Neural cell (in vitro differentiated cells): Measurements from ENCODE around the gene GNG5. TPM values are rescaled to one million over a fixed set of nuclear protein-coding genes. Genes with fewer than 3 reads are reported as not detected.
A peak's percentile ranks its signal among the peaks of the same experiment; 100 is the strongest.

Experiments used
- H2AFZ ChIP-seq: fragments of 200-600, 300-800 bp; sonication (generic), shearing (Covaris generic); 2 replicates; pipeline ENCODE4 v1.6.0; 2014; ENCODE audit warnings: low read depth, mild to moderate bottlenecking, antibody characterized with exemption, low read length, moderate library complexity
- H3F3A ChIP-seq: fragments of 200-600 bp; shearing (Covaris generic); 2 replicates; pipeline ENCODE4 v1.6.1; 2016; ENCODE audit warnings: mild to moderate bottlenecking, moderate library complexity, mixed read lengths, antibody characterized with exemption, low read length; ENCODE audit not compliant: insufficient read depth, poor library complexity, severe bottlenecking
- H3K27ac ChIP-seq: fragments of 200-600, 300-800 bp; sonication (generic), shearing (Covaris generic); 2 replicates; pipeline ENCODE4 v1.5.1; 2014; ENCODE audit warnings: mild to moderate bottlenecking, low read length, moderate library complexity
- H3K27me3 ChIP-seq: fragments of 300-800, 200-600 bp; sonication (generic), shearing (Covaris generic); 2 replicates; pipeline ENCODE4 v1.6.0; 2014; ENCODE audit warnings: mild to moderate bottlenecking, low read depth, low read length, moderate library complexity; ENCODE audit not compliant: insufficient read depth
- H3K36me3 ChIP-seq: fragments of 300-800, 200-600 bp; sonication (generic), shearing (Covaris generic); 2 replicates; pipeline ENCODE4 v1.5.1; 2014; ENCODE audit warnings: mild to moderate bottlenecking, antibody characterized with exemption, low read length, moderate library complexity; ENCODE audit not compliant: insufficient read depth
- H3K4me2 ChIP-seq: fragments of 300-800, 200-600 bp; sonication (generic), shearing (Covaris generic); 2 replicates; pipeline ENCODE4 v1.6.0; 2014; ENCODE audit warnings: mild to moderate bottlenecking, low read length
- H3K4me3 ChIP-seq: fragments of 300-800, 200-600 bp; sonication (generic), shearing (Covaris generic); 2 replicates; pipeline ENCODE4 v1.5.1; 2014; ENCODE audit warnings: mild to moderate bottlenecking, low read length, moderate library complexity
- H3K79me2 ChIP-seq: fragments of 200-600 bp; shearing (Covaris generic); replicated peaks from 2 replicates; pipeline ENCODE4 v1.6.0; 2014; ENCODE audit warnings: mild to moderate bottlenecking, low read length, moderate library complexity; ENCODE audit not compliant: insufficient read depth
- H3K9ac ChIP-seq: fragments of 300-800, 200-600 bp; sonication (generic), shearing (Covaris generic); 2 replicates; pipeline ENCODE4 v1.6.1; 2016; ENCODE audit warnings: mild to moderate bottlenecking, low read length, mixed read lengths
- H3K9me2 ChIP-seq: fragments of 200-600 bp; shearing (Covaris generic); 2 replicates; pipeline ENCODE4 v1.6.1; 2016; ENCODE audit warnings: mild to moderate bottlenecking, low read length, mixed read lengths; ENCODE audit not compliant: insufficient read depth
- H3K9me3 ChIP-seq: fragments of 200-600, 300-800 bp; sonication (generic), shearing (Covaris generic); 2 replicates; pipeline ENCODE4 v1.6.1; 2016; ENCODE audit warnings: mild to moderate bottlenecking, mixed run types, low read length, moderate library complexity, mixed read lengths
- H4K20me1 ChIP-seq: fragments of 200-600 bp; shearing (Covaris generic); 2 replicates; pipeline ENCODE4 v1.6.1; 2016; ENCODE audit warnings: mild to moderate bottlenecking, mixed run types; ENCODE audit not compliant: insufficient read depth
- CTCF ChIP-seq: fragments of 450-650 bp; IDR thresholded peaks from 2 replicates; pipeline ENCODE4 v1.5.1; 2014; ENCODE audit warnings: antibody characterized with exemption, mild to moderate bottlenecking, moderate library complexity; ENCODE audit not compliant: poor library complexity, severe bottlenecking
- EP300 ChIP-seq: fragments of 450-650 bp; conservative IDR thresholded peaks from 2 replicates; pipeline ENCODE4 v1.6.1; 2014; ENCODE audit warnings: antibody characterized with exemption, mild to moderate bottlenecking, moderate library complexity; ENCODE audit not compliant: poor library complexity, severe bottlenecking
- EZH2 ChIP-seq: fragments of 200-600, 300-800 bp; shearing (Covaris generic), sonication (generic); IDR thresholded peaks from 2 replicates; pipeline ENCODE4 v1.6.1; 2014; ENCODE audit warnings: antibody characterized with exemption, low read length, borderline replicate concordance, mild to moderate bottlenecking; ENCODE audit not compliant: insufficient read depth, poor library complexity, severe bottlenecking
- MXI1 ChIP-seq: fragments of 450-650 bp; conservative IDR thresholded peaks from 2 replicates; pipeline ENCODE4 v1.6.1; 2014; ENCODE audit warnings: antibody characterized with exemption, mild to moderate bottlenecking; ENCODE audit not compliant: poor library complexity, severe bottlenecking
- POLR2AphosphoS5 ChIP-seq: IDR thresholded peaks from 2 replicates; pipeline ENCODE4 v1.6.1; 2012
- RAD21 ChIP-seq: fragments of 450-650 bp; conservative IDR thresholded peaks from 2 replicates; pipeline ENCODE4 v1.6.1; 2014; ENCODE audit warnings: antibody characterized with exemption, mild to moderate bottlenecking, moderate library complexity
- REST ChIP-seq: IDR thresholded peaks from 2 replicates; pipeline ENCODE4 v1.6.1; 2012; ENCODE audit warnings: borderline replicate concordance
- SMC3 ChIP-seq: fragments of 450-650 bp; conservative IDR thresholded peaks from 2 replicates; pipeline ENCODE4 v1.6.1; 2014; ENCODE audit warnings: antibody characterized with exemption, mild to moderate bottlenecking, moderate library complexity; ENCODE audit not compliant: poor library complexity
- TAF1 ChIP-seq: IDR thresholded peaks from 2 replicates; pipeline ENCODE4 v1.6.1; 2012; ENCODE audit warnings: low read depth
- polyA plus RNA-seq: library from polyadenylated mRNA; depleted of rRNA; stranded (reverse); fragments of >200 nt; gene quantifications from 2 replicates; pipeline ENCODE4 v1.2.3, GENCODE V29; 2014

Gene GNG5
- polyA plus RNA-seq, 1 donor from 2014 or later: 1.5 TPM

- Histone ChIP-seq H3K9me3 (no peaks in the 10 kb centered on the region), H2AFZ (no peak overlapping the region), H4K20me1 (no peaks in the 10 kb centered on the region), H3K9ac (no peak overlapping the region), H3K79me2 (peaks cover 33% of the 10 kb centered on the region), H3K9me2 (no peaks in the 10 kb centered on the region), H3F3A (peaks cover 6% of the 10 kb centered on the region), H3K4me3 (peak overlapping the region; percentile 75), H3K27me3 (no peaks in the 10 kb centered on the region), H3K36me3 (no peaks in the 10 kb centered on the region), H3K27ac (no peak overlapping the region), H3K4me2 (peak overlapping the region; percentile 76)
- TF ChIP-seq EZH2 (no peak), SMC3 (no peak), TAF1 (no peak), EP300 (no peak), POLR2AphosphoS5 (no peak), RAD21 (no peak)
Measured at GRCh38 chr1:84481317-84481716, 25.1 kb downstream of the GNG5 start.

GRCh38 chr1:84480650-84481049 is 25.7 kb downstream of the GNG5 start:
- Histone ChIP-seq H2AFZ (no peak overlapping the region), H3K9ac (peak overlapping the region; percentile 76)
- TF ChIP-seq TAF1 (no peak), RAD21 (no peak), EZH2 (no peak), POLR2AphosphoS5 (no peak), CTCF (no peak), SMC3 (no peak), EP300 (no peak), REST (no peak), MXI1 (no peak)

More at GRCh38 chr1:84480650-84481049, 25.7 kb downstream of the GNG5 start:
- Histone ChIP-seq H3K9me3 (no peaks in the 10 kb centered on the region), H3K9me2 (no peaks in the 10 kb centered on the region), H3F3A (peaks cover 6% of the 10 kb centered on the region), H3K79me2 (peaks cover 28% of the 10 kb centered on the region), H3K4me2 (peak overlapping the region; percentile 76), H3K27me3 (no peaks in the 10 kb centered on the region), H3K27ac (no peak overlapping the region), H4K20me1 (no peaks in the 10 kb centered on the region), H3K4me3 (peak overlapping the region; percentile 75), H3K36me3 (no peaks in the 10 kb centered on the region)
